HCT116 (cell line): ENCODE data around the gene NMU. TPM values are rescaled to one million over a fixed set of nuclear protein-coding genes. Genes with fewer than 3 reads are reported as not detected.

Experiments used
- ATAC-seq: fragments of 200-7000 bp; cut with Tn5 transposase; 2 replicates; pipeline ENCODE4 v1.9.1; 2020; ENCODE audit warnings: mild to moderate bottlenecking, moderate library complexity
- BruUV-seq: library from RNA; stranded (reverse); fragments of 400-500 nt; replicated peaks from 2 replicates; lab custom pipeline; 2021; lab: Mats Ljungman, UMichigan
- CTCF ChIA-PET: fragments of 300-600 bp; sonication (Branson Sonifier 250); formaldehyde crosslinking; loops from one replicate; lab custom pipeline; 2021; ENCODE audit warnings: antibody characterized with exemption; lab: Charles Lee
- POLR2A ChIA-PET: fragments of 300-600, 350-600 bp; sonication (Branson Sonifier 250); formaldehyde crosslinking; loops from one replicate; lab custom pipeline; 2021; ENCODE audit warnings: antibody characterized with exemption; lab: Charles Lee
- RAD21 ChIA-PET, 2 experiments: fragments of 300-600 bp; sonication (Branson Sonifier 250); formaldehyde crosslinking; loops; one replicate each; lab custom pipeline; 2023; ENCODE audit warnings: low total read pairs in 2 of 2; ENCODE audit not compliant: uncharacterized antibody in 2 of 2, unreplicated experiment in 2 of 2, low non-redundant PET in 1 of 2; lab: Charles Lee
- DNase-seq: peaks from one replicate; pipeline ENCODE4 v3.0.0-alpha.2; 2010; ENCODE audit warnings: low read depth, low spot score
- H2AFZ ChIP-seq: fragments of 200-600 bp; shearing (Covaris generic), sonication (generic); 2 replicates; pipeline ENCODE4 v1.6.1; 2017; ENCODE audit warnings: low read depth, mixed run types, mixed read lengths, antibody characterized with exemption, low read length; ENCODE audit not compliant: poor library complexity, severe bottlenecking
- H3K27ac ChIP-seq: 2 replicates; pipeline ENCODE4 v1.5.1; 2012; ENCODE audit warnings: low read depth, low read length
- H3K27me3 ChIP-seq: fragments of 200-600 bp; sonication (generic); 2 replicates; pipeline ENCODE4 v1.6.1; 2016; ENCODE audit warnings: mixed run types, low read length, mixed read lengths; ENCODE audit not compliant: insufficient read depth
- H3K36me3 ChIP-seq, 2 experiments: fragments of 200-500 bp in 1 of 2; fragments of 200-600 bp in 1 of 2; sonication (Bioruptor generic) in 1 of 2; sonication (generic) in 1 of 2; 2 replicates each; pipeline versions ENCODE4 v1.5.1 to v1.6.1; 2014 to 2016; ENCODE audit warnings: low read length in 2 of 2, inconsistent platforms in 1 of 2, mixed read lengths in 1 of 2, mixed run types in 1 of 2; ENCODE audit not compliant: insufficient read depth in 2 of 2, control insufficient read depth in 1 of 2
- H3K4me1 ChIP-seq, 2 experiments: fragments of 200-600 bp in 1 of 2; sonication (generic) in 1 of 2; 2 replicates each; pipeline versions ENCODE4 v1.5.1 to v1.6.1; 2012 to 2017; ENCODE audit warnings: low read length in 2 of 2, inconsistent platforms in 1 of 2, mild to moderate bottlenecking in 1 of 2, mixed read lengths in 1 of 2, mixed run types in 1 of 2, moderate library complexity in 1 of 2; ENCODE audit not compliant: insufficient read depth in 2 of 2, control insufficient read depth in 1 of 2
- H3K4me2 ChIP-seq: fragments of 200-600 bp; sonication (generic); 2 replicates; pipeline ENCODE4 v1.6.1; 2017; ENCODE audit warnings: mixed run types, low read length, mixed read lengths
- H3K4me3 ChIP-seq, 2 experiments: fragments of 200-600 bp in 1 of 2; sonication (generic) in 1 of 2; replicated peaks in 1 of 2; 2 replicates each; pipeline ENCODE4 v1.5.1; 2011 to 2016; ENCODE audit warnings: low read length in 2 of 2, control low read depth in 1 of 2, low read depth in 1 of 2, mild to moderate bottlenecking in 1 of 2, mixed read lengths in 1 of 2, mixed run types in 1 of 2
- H3K79me2 ChIP-seq: fragments of 200-600 bp; sonication (generic); 2 replicates; pipeline ENCODE4 v1.6.1; 2017; ENCODE audit warnings: mild to moderate bottlenecking, mixed run types, low read length, moderate library complexity, mixed read lengths; ENCODE audit not compliant: insufficient read depth
- H3K9ac ChIP-seq: fragments of 200-600 bp; sonication (generic); 2 replicates; pipeline ENCODE4 v1.6.1; 2016; ENCODE audit warnings: low read length, mixed read lengths
- H3K9me2 ChIP-seq: fragments of 200-600 bp; sonication (generic), shearing (Covaris generic); 2 replicates; pipeline ENCODE4 v1.6.1; 2017; ENCODE audit warnings: mixed run types, mild to moderate bottlenecking, moderate library complexity; ENCODE audit not compliant: insufficient read depth
- H3K9me3 ChIP-seq, 2 experiments: fragments of 200-500 bp in 1 of 2; fragments of 200-600 bp in 1 of 2; sonication (Bioruptor generic) in 1 of 2; sonication (generic) in 1 of 2; 2 replicates each; pipeline ENCODE4 v1.6.1; 2014 to 2017; ENCODE audit warnings: low read length in 2 of 2, mixed read lengths in 2 of 2, inconsistent platforms in 1 of 2, low read depth in 1 of 2, mild to moderate bottlenecking in 1 of 2, mixed run types in 1 of 2, moderate library complexity in 1 of 2; ENCODE audit not compliant: control insufficient read depth in 1 of 2, insufficient read depth in 1 of 2
- H4K20me1 ChIP-seq: fragments of 200-600 bp; sonication (generic), shearing (Covaris generic); 2 replicates; pipeline ENCODE4 v1.6.1; 2017; ENCODE audit warnings: mixed run types, mild to moderate bottlenecking, moderate library complexity; ENCODE audit not compliant: insufficient read depth
- CBX3 ChIP-seq: IDR thresholded peaks from 2 replicates; pipeline ENCODE4 v1.6.1; 2012; ENCODE audit warnings: low read depth
- CEBPB ChIP-seq: IDR thresholded peaks from 2 replicates; pipeline ENCODE4 v1.6.1; 2012; ENCODE audit warnings: low read depth
- EGR1 ChIP-seq: IDR thresholded peaks from 2 replicates; pipeline ENCODE4 v1.6.1; 2012; ENCODE audit warnings: low read depth
- EZH2 ChIP-seq: fragments of 200-600 bp; sonication (generic); IDR thresholded peaks from 2 replicates; pipeline ENCODE4 v1.6.1; 2017; ENCODE audit warnings: antibody characterized with exemption, mixed run types
- EZH2phosphoT487 ChIP-seq: fragments of 200-600 bp; IDR thresholded peaks from 2 replicates; pipeline ENCODE4 v1.6.1; 2018; ENCODE audit warnings: antibody characterized with exemption, borderline replicate concordance
- FOSL1 ChIP-seq: IDR thresholded peaks from 2 replicates; pipeline ENCODE4 v1.6.1; 2012; ENCODE audit warnings: low read depth
- JUND ChIP-seq: IDR thresholded peaks from 2 replicates; pipeline ENCODE4 v1.6.1; 2012
- POLR2A ChIP-seq: IDR thresholded peaks from 2 replicates; pipeline ENCODE4 v1.7.0; 2011; ENCODE audit warnings: borderline replicate concordance; ENCODE audit not compliant: insufficient read depth, insufficient read length; ENCODE audit errors: extremely low read depth
- POLR2AphosphoS5 ChIP-seq: IDR thresholded peaks from 2 replicates; pipeline ENCODE4 v1.6.1; 2011; ENCODE audit warnings: mild to moderate bottlenecking, low read depth, low read length, moderate library complexity
- RAD21 ChIP-seq: IDR thresholded peaks from 2 replicates; pipeline ENCODE4 v1.6.1; 2012; ENCODE audit warnings: low read depth, mild to moderate bottlenecking
- SIN3A ChIP-seq: IDR thresholded peaks from 2 replicates; pipeline ENCODE4 v1.6.1; 2012; ENCODE audit warnings: low read depth
- SP1 ChIP-seq: IDR thresholded peaks from 2 replicates; pipeline ENCODE4 v1.6.1; 2012; ENCODE audit warnings: low read depth
- ZBTB33 ChIP-seq: IDR thresholded peaks from 2 replicates; pipeline ENCODE4 v1.6.1; 2011; ENCODE audit warnings: mild to moderate bottlenecking, low read length, moderate library complexity; ENCODE audit not compliant: insufficient replicate concordance; ENCODE audit errors: extremely low read depth
- ZFX ChIP-seq: fragments of 450-650 bp; IDR thresholded peaks from 2 replicates; pipeline ENCODE4 v1.6.1; 2017
- intact Hi-C: fragments of 100-400 bp; cut with micrococcal nuclease; formaldehyde crosslinking; loops from 2 replicates; pipeline ENCODE4 v1.10.0; 2022
- total RNA-seq: library from RNA; stranded (reverse); gene quantifications from one replicate; pipeline ENCODE4 v1.2.1, GENCODE V29; 2021; ENCODE audit not compliant: unreplicated experiment
- TF ChIP-seq, protein P1 (sequence below): IDR thresholded peaks from 2 replicates; pipeline ENCODE4 v1.6.1; 2012; ENCODE audit warnings: low read depth
- TF ChIP-seq, protein P2 (sequence below): IDR thresholded peaks from 2 replicates; pipeline ENCODE4 v1.6.1; 2012

The NMU gene
- total RNA-seq, 1 experiment from 2014 or later: 81.1 TPM

- Histone ChIP-seq H3K9me3 (peaks cover 0 to 5% of the 10 kb centered on the region in 2 experiments; a peak in 1 of 4 replicates), H3K9me2 (no peaks in the 10 kb centered on the region), H3K4me1 (0 out of 4 replicates have a peak, but pooled peaks cover 0 to 3% of the 10 kb centered on the region in 2 experiments), H3K4me3 (no peak overlapping the region), H3K9ac (no peak overlapping the region), H3K4me2 (no peak overlapping the region), H3K27ac (no peak overlapping the region), H3K36me3 (no peaks in the 10 kb centered on the region), H3K27me3 (no peaks in the 10 kb centered on the region), H4K20me1 (no peaks in the 10 kb centered on the region), H3K79me2 (no peaks in the 10 kb centered on the region), H2AFZ (no peak overlapping the region)
- ATAC-seq (no peak), DNase-seq (no peak)
- intact Hi-C loops: no loop called here
- ChIA-PET CTCF (no interaction called here), POLR2A (no interaction called here), RAD21 (no interaction called here)
- TF ChIP-seq CEBPB: no peak
- TF ChIP-seq, protein P1, sequence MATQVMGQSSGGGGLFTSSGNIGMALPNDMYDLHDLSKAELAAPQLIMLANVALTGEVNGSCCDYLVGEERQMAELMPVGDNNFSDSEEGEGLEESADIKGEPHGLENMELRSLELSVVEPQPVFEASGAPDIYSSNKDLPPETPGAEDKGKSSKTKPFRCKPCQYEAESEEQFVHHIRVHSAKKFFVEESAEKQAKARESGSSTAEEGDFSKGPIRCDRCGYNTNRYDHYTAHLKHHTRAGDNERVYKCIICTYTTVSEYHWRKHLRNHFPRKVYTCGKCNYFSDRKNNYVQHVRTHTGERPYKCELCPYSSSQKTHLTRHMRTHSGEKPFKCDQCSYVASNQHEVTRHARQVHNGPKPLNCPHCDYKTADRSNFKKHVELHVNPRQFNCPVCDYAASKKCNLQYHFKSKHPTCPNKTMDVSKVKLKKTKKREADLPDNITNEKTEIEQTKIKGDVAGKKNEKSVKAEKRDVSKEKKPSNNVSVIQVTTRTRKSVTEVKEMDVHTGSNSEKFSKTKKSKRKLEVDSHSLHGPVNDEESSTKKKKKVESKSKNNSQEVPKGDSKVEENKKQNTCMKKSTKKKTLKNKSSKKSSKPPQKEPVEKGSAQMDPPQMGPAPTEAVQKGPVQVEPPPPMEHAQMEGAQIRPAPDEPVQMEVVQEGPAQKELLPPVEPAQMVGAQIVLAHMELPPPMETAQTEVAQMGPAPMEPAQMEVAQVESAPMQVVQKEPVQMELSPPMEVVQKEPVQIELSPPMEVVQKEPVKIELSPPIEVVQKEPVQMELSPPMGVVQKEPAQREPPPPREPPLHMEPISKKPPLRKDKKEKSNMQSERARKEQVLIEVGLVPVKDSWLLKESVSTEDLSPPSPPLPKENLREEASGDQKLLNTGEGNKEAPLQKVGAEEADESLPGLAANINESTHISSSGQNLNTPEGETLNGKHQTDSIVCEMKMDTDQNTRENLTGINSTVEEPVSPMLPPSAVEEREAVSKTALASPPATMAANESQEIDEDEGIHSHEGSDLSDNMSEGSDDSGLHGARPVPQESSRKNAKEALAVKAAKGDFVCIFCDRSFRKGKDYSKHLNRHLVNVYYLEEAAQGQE: no peak
- TF ChIP-seq, protein P2, sequence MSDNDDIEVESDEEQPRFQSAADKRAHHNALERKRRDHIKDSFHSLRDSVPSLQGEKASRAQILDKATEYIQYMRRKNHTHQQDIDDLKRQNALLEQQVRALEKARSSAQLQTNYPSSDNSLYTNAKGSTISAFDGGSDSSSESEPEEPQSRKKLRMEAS: no peak
- TF ChIP-seq CBX3: no peak
- no peak for TF ChIP-seq POLR2AphosphoS5
- no TSS peak for BruUV-seq
Measured at GRCh38 chr4:55571806-55572205, 64.3 kb downstream of the NMU start.

GRCh38 chr4:55568905-55569504 lies 67.1 kb downstream of the NMU start:
- Histone ChIP-seq H3K4me1 (no peaks in the 10 kb centered on the region), H3K9ac (no peak overlapping the region), H3K79me2 (no peaks in the 10 kb centered on the region), H3K36me3 (no peaks in the 10 kb centered on the region), H3K4me2 (no peak overlapping the region), H3K9me3 (no peaks in the 10 kb centered on the region), H2AFZ (no peak overlapping the region), H3K9me2 (no peaks in the 10 kb centered on the region), H4K20me1 (no peaks in the 10 kb centered on the region), H3K27ac (no peak overlapping the region), H3K4me3 (no peak overlapping the region), H3K27me3 (no peaks in the 10 kb centered on the region)
- DNase-seq (no peak), ATAC-seq (no peak)
- intact Hi-C loops: no loop called here
- ChIA-PET RAD21 (no interaction called here), POLR2A (no interaction called here), CTCF (no interaction called here)
- BruUV-seq: no TSS peak
- TF ChIP-seq POLR2AphosphoS5: no peak
- no peak for TF ChIP-seq FOSL1
- no peak for TF ChIP-seq ZBTB33
- TF ChIP-seq EZH2phosphoT487: no peak
- no peak for TF ChIP-seq SP1
- TF ChIP-seq EGR1: no peak
- no peak for TF ChIP-seq ZFX
- TF ChIP-seq, protein P2: no peak
- no peak for TF ChIP-seq POLR2A
- TF ChIP-seq RAD21: no peak
- TF ChIP-seq EZH2: no peak
- no peak for TF ChIP-seq CEBPB
- TF ChIP-seq SIN3A: no peak
- no peak for TF ChIP-seq JUND
